Peyer's patch (tissue), 4 donors: ENCODE data around the gene ACTMAP.

Experiments
- CTCF ChIP-seq, 6 experiments: fragments of 450-650 bp in 4 of 6; fragments of 200-600 bp in 2 of 6; sonication (generic) in 1 of 6; IDR thresholded peaks; one replicate each; pipeline ENCODE4 v1.5.1; 2017 to 2019; ENCODE audit warnings: antibody characterized with exemption in 6 of 6, mild to moderate bottlenecking in 3 of 6, moderate library complexity in 1 of 6
- POLR2A ChIP-seq, 2 donors: fragments of 450-650 bp; IDR thresholded peaks; one replicate each; pipeline ENCODE4 v1.5.1; 2017; ENCODE audit warnings: antibody characterized with exemption in 2 of 2, mild to moderate bottlenecking in 2 of 2, moderate library complexity in 2 of 2

GRCh38 chr19:40741527-40742390 lies 8.5 kb downstream of the ACTMAP start:
- TF ChIP-seq CTCF (IDR thresholded peaks at IDR 0.05), result no peak
- TF ChIP-seq POLR2A (IDR thresholded peaks at IDR 0.05), result no peak
